H1 (cell line): ENCODE results near the gene ATG9B. TPM values are rescaled to one million over a fixed set of nuclear protein-coding genes. Genes with fewer than 3 reads are reported as not detected.

Experiments
- CBX5 ChIP-seq: fragments of 300-800, 300-1000 bp; sonication (generic); IDR thresholded peaks from 2 replicates; pipeline ENCODE4 v1.7.1; 2016; ENCODE audit warnings: antibody characterized with exemption, low read length, low read depth
- CREB1 ChIP-seq: IDR thresholded peaks from 2 replicates; pipeline ENCODE4 v1.6.1; 2012; ENCODE audit warnings: inconsistent platforms
- GABPA ChIP-seq: IDR thresholded peaks from 2 replicates; pipeline ENCODE4 v1.6.1; 2011; ENCODE audit warnings: mild to moderate bottlenecking, low read length, moderate library complexity, borderline replicate concordance; ENCODE audit not compliant: insufficient read depth
- NANOG ChIP-seq: IDR thresholded peaks from 2 replicates; pipeline ENCODE4 v1.6.1; 2011; ENCODE audit warnings: low read length, low read depth, mild to moderate bottlenecking, inconsistent platforms; ENCODE audit not compliant: insufficient read depth, poor library complexity, severe bottlenecking
- SIX5 ChIP-seq: IDR thresholded peaks from 2 replicates; pipeline ENCODE4 v1.6.1; 2011; ENCODE audit warnings: mild to moderate bottlenecking, low read depth, low read length
- SP1 ChIP-seq: IDR thresholded peaks from 2 replicates; pipeline ENCODE4 v1.6.1; 2011; ENCODE audit warnings: low read depth, low read length
- SP2 ChIP-seq: IDR thresholded peaks from 2 replicates; pipeline ENCODE4 v1.6.1; 2012; ENCODE audit warnings: mild to moderate bottlenecking, low read length, inconsistent platforms
- YY1 ChIP-seq: IDR thresholded peaks from 2 replicates; pipeline ENCODE4 v1.6.1; 2011; ENCODE audit warnings: low read depth, mild to moderate bottlenecking, low read length
- polyA plus RNA-seq, 7 experiments: library from polyadenylated mRNA; depleted of rRNA in 3 of 7; stranded (reverse) in 5 of 7; unstranded in 2 of 7; fragments of >200 nt in 5 of 7; fragments of 200-250 nt in 2 of 7; gene quantifications; 1 replicate in 5 of 7; 2 replicates in 1 of 7; 4 replicates in 1 of 7; pipeline versions ENCODE4 v1.2.1 to v1.2.3, GENCODE V29; 2011 to 2013; ENCODE audit warnings: missing spikeins in 2 of 7, mixed read lengths in 2 of 7
- total RNA-seq: library from RNA; stranded (reverse); fragmentation: NEBNext Ultra II Directional; extraction: Animal tissue kit (Norgen Biotek cat#: 25700); gene quantifications from 2 replicates; pipeline ENCODE4 v1.2.1, GENCODE V29; 2021
- TF ChIP-seq, protein P1 (sequence below): fragments of 300-600 bp; sonication (generic); IDR thresholded peaks from 2 replicates; pipeline ENCODE4 v1.7.1; 2012; ENCODE audit warnings: low read length, moderate library complexity, mild to moderate bottlenecking, inconsistent platforms; ENCODE audit not compliant: insufficient replicate concordance
- TF ChIP-seq, protein P2 (sequence below): IDR thresholded peaks from 2 replicates; pipeline ENCODE4 v1.6.1; 2011; ENCODE audit warnings: low read length, improper control_type of control experiment

ATG9B gene
- total and polyA plus RNA-seq, 2 of the 8 experiments (the other 6 are each of a cell fraction or from before 2014, with no cell fraction given): 1.4 to 2.3 TPM

DNA sequence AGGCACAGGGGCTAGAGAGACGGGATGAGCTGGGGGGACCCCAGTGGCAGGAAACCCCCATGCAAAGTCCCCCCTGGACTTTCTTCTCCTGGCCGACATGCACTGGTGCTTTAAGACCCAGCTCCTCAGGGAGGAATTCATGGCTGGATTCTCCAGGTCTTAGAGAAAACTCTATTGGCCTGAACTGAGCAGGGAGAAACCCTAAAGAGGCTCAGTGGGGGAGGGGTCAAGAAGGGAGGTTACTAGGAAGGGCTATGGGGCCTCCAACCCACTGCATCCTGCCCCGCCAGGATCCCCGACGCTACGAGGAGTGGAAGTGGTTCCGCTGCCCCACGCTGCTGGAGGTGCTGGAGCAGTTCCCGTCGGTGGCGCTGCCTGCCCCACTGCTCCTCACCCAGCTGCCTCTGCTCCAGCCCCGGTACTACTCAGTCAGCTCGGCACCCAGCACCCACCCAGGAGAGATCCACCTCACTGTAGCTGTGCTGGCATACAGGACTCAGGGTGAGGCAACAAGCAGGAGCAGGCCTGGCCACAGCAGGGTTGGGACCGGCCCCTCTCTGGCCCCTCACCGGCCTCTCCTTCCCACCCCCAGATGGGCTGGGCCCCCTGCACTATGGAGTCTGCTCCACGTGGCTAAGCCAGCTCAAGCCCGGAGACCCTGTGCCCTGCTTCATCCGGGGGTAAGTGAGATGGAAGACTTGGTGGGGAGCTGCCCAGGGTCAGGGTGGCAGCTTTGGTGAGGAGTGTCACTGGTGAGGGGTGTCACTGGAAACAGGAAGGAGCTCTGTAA lies 13.8 kb downstream of the ATG9B start (continued):
- TF ChIP-seq, protein P1, sequence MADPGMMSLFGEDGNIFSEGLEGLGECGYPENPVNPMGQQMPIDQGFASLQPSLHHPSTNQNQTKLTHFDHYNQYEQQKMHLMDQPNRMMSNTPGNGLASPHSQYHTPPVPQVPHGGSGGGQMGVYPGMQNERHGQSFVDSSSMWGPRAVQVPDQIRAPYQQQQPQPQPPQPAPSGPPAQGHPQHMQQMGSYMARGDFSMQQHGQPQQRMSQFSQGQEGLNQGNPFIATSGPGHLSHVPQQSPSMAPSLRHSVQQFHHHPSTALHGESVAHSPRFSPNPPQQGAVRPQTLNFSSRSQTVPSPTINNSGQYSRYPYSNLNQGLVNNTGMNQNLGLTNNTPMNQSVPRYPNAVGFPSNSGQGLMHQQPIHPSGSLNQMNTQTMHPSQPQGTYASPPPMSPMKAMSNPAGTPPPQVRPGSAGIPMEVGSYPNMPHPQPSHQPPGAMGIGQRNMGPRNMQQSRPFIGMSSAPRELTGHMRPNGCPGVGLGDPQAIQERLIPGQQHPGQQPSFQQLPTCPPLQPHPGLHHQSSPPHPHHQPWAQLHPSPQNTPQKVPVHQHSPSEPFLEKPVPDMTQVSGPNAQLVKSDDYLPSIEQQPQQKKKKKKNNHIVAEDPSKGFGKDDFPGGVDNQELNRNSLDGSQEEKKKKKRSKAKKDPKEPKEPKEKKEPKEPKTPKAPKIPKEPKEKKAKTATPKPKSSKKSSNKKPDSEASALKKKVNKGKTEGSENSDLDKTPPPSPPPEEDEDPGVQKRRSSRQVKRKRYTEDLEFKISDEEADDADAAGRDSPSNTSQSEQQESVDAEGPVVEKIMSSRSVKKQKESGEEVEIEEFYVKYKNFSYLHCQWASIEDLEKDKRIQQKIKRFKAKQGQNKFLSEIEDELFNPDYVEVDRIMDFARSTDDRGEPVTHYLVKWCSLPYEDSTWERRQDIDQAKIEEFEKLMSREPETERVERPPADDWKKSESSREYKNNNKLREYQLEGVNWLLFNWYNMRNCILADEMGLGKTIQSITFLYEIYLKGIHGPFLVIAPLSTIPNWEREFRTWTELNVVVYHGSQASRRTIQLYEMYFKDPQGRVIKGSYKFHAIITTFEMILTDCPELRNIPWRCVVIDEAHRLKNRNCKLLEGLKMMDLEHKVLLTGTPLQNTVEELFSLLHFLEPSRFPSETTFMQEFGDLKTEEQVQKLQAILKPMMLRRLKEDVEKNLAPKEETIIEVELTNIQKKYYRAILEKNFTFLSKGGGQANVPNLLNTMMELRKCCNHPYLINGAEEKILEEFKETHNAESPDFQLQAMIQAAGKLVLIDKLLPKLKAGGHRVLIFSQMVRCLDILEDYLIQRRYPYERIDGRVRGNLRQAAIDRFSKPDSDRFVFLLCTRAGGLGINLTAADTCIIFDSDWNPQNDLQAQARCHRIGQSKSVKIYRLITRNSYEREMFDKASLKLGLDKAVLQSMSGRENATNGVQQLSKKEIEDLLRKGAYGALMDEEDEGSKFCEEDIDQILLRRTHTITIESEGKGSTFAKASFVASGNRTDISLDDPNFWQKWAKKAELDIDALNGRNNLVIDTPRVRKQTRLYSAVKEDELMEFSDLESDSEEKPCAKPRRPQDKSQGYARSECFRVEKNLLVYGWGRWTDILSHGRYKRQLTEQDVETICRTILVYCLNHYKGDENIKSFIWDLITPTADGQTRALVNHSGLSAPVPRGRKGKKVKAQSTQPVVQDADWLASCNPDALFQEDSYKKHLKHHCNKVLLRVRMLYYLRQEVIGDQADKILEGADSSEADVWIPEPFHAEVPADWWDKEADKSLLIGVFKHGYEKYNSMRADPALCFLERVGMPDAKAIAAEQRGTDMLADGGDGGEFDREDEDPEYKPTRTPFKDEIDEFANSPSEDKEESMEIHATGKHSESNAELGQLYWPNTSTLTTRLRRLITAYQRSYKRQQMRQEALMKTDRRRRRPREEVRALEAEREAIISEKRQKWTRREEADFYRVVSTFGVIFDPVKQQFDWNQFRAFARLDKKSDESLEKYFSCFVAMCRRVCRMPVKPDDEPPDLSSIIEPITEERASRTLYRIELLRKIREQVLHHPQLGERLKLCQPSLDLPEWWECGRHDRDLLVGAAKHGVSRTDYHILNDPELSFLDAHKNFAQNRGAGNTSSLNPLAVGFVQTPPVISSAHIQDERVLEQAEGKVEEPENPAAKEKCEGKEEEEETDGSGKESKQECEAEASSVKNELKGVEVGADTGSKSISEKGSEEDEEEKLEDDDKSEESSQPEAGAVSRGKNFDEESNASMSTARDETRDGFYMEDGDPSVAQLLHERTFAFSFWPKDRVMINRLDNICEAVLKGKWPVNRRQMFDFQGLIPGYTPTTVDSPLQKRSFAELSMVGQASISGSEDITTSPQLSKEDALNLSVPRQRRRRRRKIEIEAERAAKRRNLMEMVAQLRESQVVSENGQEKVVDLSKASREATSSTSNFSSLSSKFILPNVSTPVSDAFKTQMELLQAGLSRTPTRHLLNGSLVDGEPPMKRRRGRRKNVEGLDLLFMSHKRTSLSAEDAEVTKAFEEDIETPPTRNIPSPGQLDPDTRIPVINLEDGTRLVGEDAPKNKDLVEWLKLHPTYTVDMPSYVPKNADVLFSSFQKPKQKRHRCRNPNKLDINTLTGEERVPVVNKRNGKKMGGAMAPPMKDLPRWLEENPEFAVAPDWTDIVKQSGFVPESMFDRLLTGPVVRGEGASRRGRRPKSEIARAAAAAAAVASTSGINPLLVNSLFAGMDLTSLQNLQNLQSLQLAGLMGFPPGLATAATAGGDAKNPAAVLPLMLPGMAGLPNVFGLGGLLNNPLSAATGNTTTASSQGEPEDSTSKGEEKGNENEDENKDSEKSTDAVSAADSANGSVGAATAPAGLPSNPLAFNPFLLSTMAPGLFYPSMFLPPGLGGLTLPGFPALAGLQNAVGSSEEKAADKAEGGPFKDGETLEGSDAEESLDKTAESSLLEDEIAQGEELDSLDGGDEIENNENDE: no peak
- TF ChIP-seq CBX5: no peak
- TF ChIP-seq GABPA: no peak
- TF ChIP-seq, protein P2, sequence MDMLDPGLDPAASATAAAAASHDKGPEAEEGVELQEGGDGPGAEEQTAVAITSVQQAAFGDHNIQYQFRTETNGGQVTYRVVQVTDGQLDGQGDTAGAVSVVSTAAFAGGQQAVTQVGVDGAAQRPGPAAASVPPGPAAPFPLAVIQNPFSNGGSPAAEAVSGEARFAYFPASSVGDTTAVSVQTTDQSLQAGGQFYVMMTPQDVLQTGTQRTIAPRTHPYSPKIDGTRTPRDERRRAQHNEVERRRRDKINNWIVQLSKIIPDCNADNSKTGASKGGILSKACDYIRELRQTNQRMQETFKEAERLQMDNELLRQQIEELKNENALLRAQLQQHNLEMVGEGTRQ: no peak
- no peak for TF ChIP-seq NANOG
- TF ChIP-seq SP1: peak; percentile 93
- no peak for TF ChIP-seq SP2
- no peak for TF ChIP-seq CREB1
- TF ChIP-seq SIX5: no peak
- TF ChIP-seq YY1: 0 out of 2 replicates have a peak, but pooled peaks have one; percentile 24
